Transverse colon (tissue), 4 donors: ENCODE data around the gene SORCS3. TPM values are rescaled to one million over a fixed set of nuclear protein-coding genes. Genes with fewer than 3 reads are reported as not detected.

ENCODE experiments used
- DNase-seq: peaks from one replicate; pipeline ENCODE4 v3.0.0-alpha.2; 2019
- H3K27ac ChIP-seq, 4 donors: fragments of 200-600 bp; sonication (generic); 2 replicates each; pipeline ENCODE4 v1.5.1; 2016 to 2018; ENCODE audit warnings: inconsistent platforms in 4 of 4
- H3K27me3 ChIP-seq: fragments of 200-600 bp; sonication (generic); 2 replicates; pipeline ENCODE4 v1.5.1; 2017; ENCODE audit warnings: inconsistent platforms
- H3K36me3 ChIP-seq, 4 donors: fragments of 200-600 bp; sonication (generic); 2 replicates each; pipeline ENCODE4 v1.5.1; 2017 to 2019; ENCODE audit warnings: inconsistent platforms in 4 of 4
- H3K4me1 ChIP-seq, 4 donors: fragments of 200-600 bp; sonication (generic); 2 replicates each; pipeline ENCODE4 v1.5.1; 2017 to 2020; ENCODE audit warnings: inconsistent platforms in 4 of 4
- H3K4me3 ChIP-seq, 4 donors: fragments of 200-600 bp; sonication (generic); 1 replicate in 1 of 4; 2 replicates in 3 of 4; pipeline versions ENCODE4 v1.5.1 to v1.6.1; 2017 to 2019; ENCODE audit warnings: inconsistent platforms in 4 of 4
- H3K9me3 ChIP-seq, 2 donors: fragments of 200-600 bp; sonication (generic); 2 replicates each; pipeline ENCODE4 v1.5.1; 2017 to 2019; ENCODE audit warnings: inconsistent platforms in 2 of 2
- CTCF ChIP-seq, 5 experiments: fragments of 200-600 bp in 3 of 5; fragments of 450-650 bp in 2 of 5; sonication (generic) in 3 of 5; IDR thresholded peaks; 1 replicate in 2 of 5; 2 replicates in 3 of 5; pipeline ENCODE4 v1.5.1; 2016 to 2017; ENCODE audit warnings: antibody characterized with exemption in 5 of 5, inconsistent platforms in 3 of 5, mild to moderate bottlenecking in 2 of 5, moderate library complexity in 1 of 5
- EP300 ChIP-seq: sonication (generic); formaldehyde crosslinking; IDR thresholded peaks from one replicate; pipeline ENCODE4 v1.6.1; 2017; ENCODE audit warnings: antibody characterized with exemption, low read depth
- POLR2A ChIP-seq: fragments of 450-650 bp; IDR thresholded peaks from one replicate; pipeline ENCODE4 v1.6.1; 2016; ENCODE audit warnings: antibody characterized with exemption, mild to moderate bottlenecking, moderate library complexity
- POLR2AphosphoS5 ChIP-seq, 3 donors: sonication (generic); formaldehyde crosslinking; IDR thresholded peaks; one replicate each; pipeline ENCODE4 v1.6.1; 2016; ENCODE audit warnings: antibody characterized with exemption in 3 of 3
- WGBS, 2 donors: methylation state at CpG; one replicate each; pipeline ENCODE4 v1.1.5; 2018; ENCODE audit warnings: low coverage in 1 of 2; 5-methylcytosine and 5-hydroxymethylcytosine counted together
- in situ Hi-C, 4 donors: fragments of 200-750 bp; cut with MboI; loops; one replicate each; pipeline versions ENCODE4 v1.15.0 to v1.15.1; 2017; ENCODE audit warnings: low sequenced_read_pairs in 3 of 4, low pct_ligation_motif_present in 1 of 4, low pct_unique_long_range_greater_than_20kb in 1 of 4
- intact Hi-C: fragments of 100-400 bp; cut with DNase I; formaldehyde crosslinking; loops from one replicate; pipeline ENCODE4 v1.15.1; 2023; ENCODE audit warnings: low total_unique reads
- total RNA-seq, 4 donors: library from RNA; depleted of rRNA; stranded (reverse); fragments of >200 nt; gene quantifications; one replicate each; pipeline ENCODE4 v1.1.0, GENCODE V29; 2016

Gene SORCS3
- total RNA-seq, 4 donors from 2014 or later: 0.14 to 0.32 TPM; not detected in 2

DNA sequence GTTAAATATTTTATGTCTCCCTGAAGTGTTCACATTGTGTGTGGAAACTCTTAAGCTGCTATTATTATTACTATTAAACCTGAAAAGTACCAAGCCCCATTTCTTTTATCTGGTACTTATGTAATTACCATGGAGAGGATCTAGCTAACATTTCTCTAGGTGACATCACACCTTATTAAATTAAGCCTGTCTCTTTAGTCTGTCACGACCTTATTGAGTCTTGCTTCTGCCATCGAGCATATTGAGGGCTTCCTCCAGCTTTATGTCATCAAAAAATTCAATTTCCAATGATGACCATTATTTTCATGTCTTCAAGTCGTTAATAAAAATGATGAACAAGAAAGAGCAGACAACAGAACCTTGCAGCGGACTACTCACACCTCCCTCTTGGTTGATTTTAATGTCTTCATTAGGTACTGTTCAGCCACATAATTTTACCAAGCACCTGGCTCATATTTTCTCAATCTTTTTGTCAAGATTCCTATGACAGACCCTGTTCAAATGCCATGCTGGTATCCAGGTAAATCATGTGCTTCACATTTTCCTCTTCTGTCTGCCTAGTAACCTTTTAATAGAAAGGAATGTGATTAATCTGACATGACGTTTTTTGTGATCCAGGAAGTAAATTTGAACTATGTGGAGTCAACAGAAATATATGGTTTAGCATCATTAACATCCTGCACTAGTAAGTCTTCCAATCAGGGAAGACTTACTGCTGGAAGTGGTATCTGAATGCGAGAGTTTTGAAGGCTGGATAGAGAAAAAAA lies 556.7 kb downstream of the SORCS3 start:
- Histone ChIP-seq H3K27ac (no peak overlapping the region), H3K4me3 (no peak overlapping the region), H3K9me3 (no peaks in the 10 kb centered on the region), H3K27me3 (no peaks in the 10 kb centered on the region), H3K4me1 (no peaks in the 10 kb centered on the region), H3K36me3 (no peaks in the 10 kb centered on the region)
- WGBS, 2 donors: 58 to 67% methylated on average over 6 of the region's 6 CpGs
- TF ChIP-seq POLR2A: no peak
- no peak for TF ChIP-seq EP300
- TF ChIP-seq POLR2AphosphoS5 (IDR thresholded peaks at IDR 0.05): no peak
- no peak for TF ChIP-seq CTCF (IDR thresholded peaks at IDR 0.05)
- DNase-seq: no peak
- in situ Hi-C loops (no loop called here), intact Hi-C loops (no loop called here)

DNA sequence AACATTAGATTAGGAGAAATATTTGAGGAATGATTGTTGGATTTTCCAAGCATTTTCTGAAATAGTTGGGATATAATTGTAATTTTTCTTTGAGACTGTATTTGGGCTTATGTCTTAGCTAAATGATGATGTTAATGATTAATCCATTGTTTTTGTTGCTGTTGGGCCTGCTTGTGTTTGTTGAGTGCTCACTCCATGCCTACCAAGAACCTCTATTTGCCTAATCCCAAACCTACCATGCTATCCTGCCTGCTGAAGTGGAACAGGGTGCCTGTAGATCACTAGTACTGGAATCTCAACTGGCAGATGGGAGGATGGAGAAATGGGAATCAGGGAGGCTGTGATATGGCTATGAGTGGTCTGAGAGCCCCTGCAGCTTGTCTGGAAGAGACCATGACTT lies 565.5 kb downstream of the SORCS3 start:
- DNase-seq: no peak
- in situ Hi-C loops: no loop called here
- Histone ChIP-seq H3K4me3 (no peak overlapping the region), H3K27ac (no peak overlapping the region), H3K27me3 (no peaks in the 10 kb centered on the region), H3K9me3 (no peaks in the 10 kb centered on the region), H3K4me1 (no peaks in the 10 kb centered on the region), H3K36me3 (no peaks in the 10 kb centered on the region)
- intact Hi-C loops: loop anchor here (2.0 kb wide), 1 partner anchor 76 kb away; no protein-coding TSS in a partner anchor
- TF ChIP-seq POLR2A (no peak), POLR2AphosphoS5 (IDR thresholded peaks at IDR 0.05) (no peak), CTCF (IDR thresholded peaks at IDR 0.05) (no peak), EP300 (no peak)

DNA sequence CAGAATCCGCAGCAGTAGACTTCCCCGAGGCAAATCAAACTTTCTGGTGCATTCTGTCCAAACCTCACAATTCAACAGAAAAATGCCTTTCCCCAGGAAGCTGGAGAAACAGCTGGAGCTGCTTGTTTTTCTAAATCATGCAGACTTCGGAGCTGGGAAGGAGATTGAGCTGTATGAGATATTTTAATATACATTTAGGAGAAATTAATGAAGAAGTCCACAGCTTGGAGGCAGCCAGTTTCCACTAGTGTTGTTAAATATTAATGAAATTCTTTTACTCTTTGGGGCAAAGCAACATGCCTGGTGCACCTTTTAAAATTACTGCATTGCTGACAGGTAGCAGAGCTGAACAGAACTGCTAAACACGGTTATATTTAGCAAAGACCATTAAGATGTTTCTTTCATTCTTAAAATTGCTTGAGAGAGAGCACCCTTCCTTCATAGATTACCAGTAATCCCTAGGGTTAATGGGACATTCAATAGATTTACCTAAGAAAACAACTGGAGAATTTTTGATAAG lies 566.4 kb downstream of the SORCS3 start:
- 54 to 75% methylated on average over 2 to 4 of the region's 4 CpGs for WGBS, 2 donors
- no peak for DNase-seq
- intact Hi-C loops (loop anchor here (2.0 kb wide), 1 partner anchor 77 kb away; no protein-coding TSS in a partner anchor), in situ Hi-C loops (no loop called here)
- Histone ChIP-seq H3K27ac (no peak overlapping the region), H3K4me3 (no peak overlapping the region), H3K9me3 (no peaks in the 10 kb centered on the region), H3K4me1 (no peaks in the 10 kb centered on the region), H3K27me3 (no peaks in the 10 kb centered on the region), H3K36me3 (no peaks in the 10 kb centered on the region)
- TF ChIP-seq EP300: no peak
- no peak for TF ChIP-seq POLR2A
- no peak for TF ChIP-seq CTCF (IDR thresholded peaks at IDR 0.05)
- TF ChIP-seq POLR2AphosphoS5 (IDR thresholded peaks at IDR 0.05): no peak

DNA sequence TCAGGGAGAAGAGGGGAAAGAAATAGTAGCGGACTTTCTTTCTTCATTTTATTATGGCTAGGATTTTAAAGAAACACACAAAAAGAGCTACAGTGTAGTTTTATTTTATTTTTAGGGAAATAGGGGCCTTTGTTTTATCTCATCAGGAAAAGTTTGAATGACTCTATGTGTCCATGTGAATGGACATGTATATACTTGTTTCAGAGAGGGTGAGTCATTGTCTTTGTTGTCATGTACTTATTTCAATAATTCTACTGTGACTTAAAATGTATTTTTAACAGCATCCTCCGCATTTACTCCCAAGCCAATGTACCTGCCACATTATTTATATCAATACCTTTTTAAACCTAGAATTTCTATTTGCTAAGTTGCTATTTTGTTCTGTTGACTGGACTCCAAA lies 569.5 kb downstream of the SORCS3 start:
- TF ChIP-seq POLR2A (no peak), POLR2AphosphoS5 (IDR thresholded peaks at IDR 0.05) (no peak), CTCF (IDR thresholded peaks at IDR 0.05) (no peak), EP300 (no peak)
- in situ Hi-C loops (no loop called here), intact Hi-C loops (no loop called here)

More for the DNA sequence above, 569.5 kb downstream of the SORCS3 start:
- Histone ChIP-seq H3K27ac (no peak overlapping the region), H3K36me3 (no peaks in the 10 kb centered on the region), H3K27me3 (no peaks in the 10 kb centered on the region), H3K9me3 (no peaks in the 10 kb centered on the region), H3K4me3 (no peak overlapping the region), H3K4me1 (no peaks in the 10 kb centered on the region)
- DNase-seq: no peak
- 89 to 100% methylated on average over 2 of the region's 2 CpGs for WGBS, 2 donors
